ACC112 (cell line): Measurements from ENCODE around the gene PIGM.

ENCODE experiments used
- H2AFZ ChIP-seq: fragments of 200-600 bp; sonication (generic); one replicate; pipeline ENCODE4 v1.6.0; 2017; ENCODE audit warnings: antibody characterized with exemption, low read length; ENCODE audit not compliant: unreplicated experiment
- H3K27ac ChIP-seq: fragments of 200-600 bp; sonication (generic); 2 replicates; pipeline ENCODE4 v1.5.1; 2014; ENCODE audit warnings: low read depth, mild to moderate bottlenecking, antibody characterized with exemption, low read length, moderate library complexity
- H3K27me3 ChIP-seq: fragments of 200-600 bp; sonication (generic); 2 replicates; pipeline ENCODE4 v1.6.1; 2014; ENCODE audit warnings: mild to moderate bottlenecking, antibody characterized with exemption, low read length, moderate library complexity, mixed read lengths; ENCODE audit not compliant: insufficient read depth
- H3K36me3 ChIP-seq: fragments of 200-600 bp; sonication (generic); 2 replicates; pipeline ENCODE4 v1.6.1; 2016; ENCODE audit warnings: mild to moderate bottlenecking, antibody characterized with exemption, low read length, moderate library complexity, mixed read lengths; ENCODE audit not compliant: insufficient read depth
- H3K4me1 ChIP-seq: fragments of 200-600 bp; sonication (generic); one replicate; pipeline ENCODE4 v1.6.1; 2016; ENCODE audit warnings: low read length, mixed read lengths; ENCODE audit not compliant: insufficient read depth, unreplicated experiment, control insufficient read depth
- H3K4me3 ChIP-seq: fragments of 200-600 bp; sonication (generic); 2 replicates; pipeline ENCODE4 v1.5.1; 2014; ENCODE audit warnings: mild to moderate bottlenecking, low read depth, low read length
- H3K79me2 ChIP-seq: fragments of 200-600 bp; sonication (generic); one replicate; pipeline ENCODE4 v1.6.0; 2016; ENCODE audit warnings: low read length; ENCODE audit not compliant: control insufficient read depth, unreplicated experiment, insufficient read depth

Gene PIGM

GRCh38 chr1:160004001-160004400, 27.8 kb downstream of the PIGM start:
- Histone ChIP-seq H3K4me1 (peaks cover 5% of the 10 kb centered on the region), H3K36me3 (no peaks in the 10 kb centered on the region), H3K27me3 (no peaks in the 10 kb centered on the region), H2AFZ (no peak overlapping the region), H3K79me2 (no peaks in the 10 kb centered on the region), H3K27ac (no peak overlapping the region), H3K4me3 (no peak overlapping the region)

- Histone ChIP-seq H3K27me3 (no peaks in the 10 kb centered on the region), H3K79me2 (no peaks in the 10 kb centered on the region), H2AFZ (no peak overlapping the region), H3K4me3 (no peak overlapping the region), H3K27ac (no peak overlapping the region), H3K4me1 (peaks cover 9% of the 10 kb centered on the region), H3K36me3 (no peaks in the 10 kb centered on the region)
These were observed 30.4 kb downstream of the PIGM start for GRCh38 chr1:160001440-160001839.

- Histone ChIP-seq H2AFZ (peak overlapping the region; percentile 29), H3K27ac (no peak overlapping the region)
These were observed 32.6 kb downstream of the PIGM start for GRCh38 chr1:159999204-159999603.

GRCh38 chr1:159996653-159997052, 35.1 kb downstream of the PIGM start:
- Histone ChIP-seq H3K27ac (peak overlapping the region; percentile 25; the same call in 1 of the 2 replicates), H3K36me3 (no peaks in the 10 kb centered on the region), H3K4me1 (peaks cover 19% of the 10 kb centered on the region), H2AFZ (no peak overlapping the region), H3K4me3 (peak overlapping the region; percentile 23; the same call in 1 of the 2 replicates), H3K27me3 (no peaks in the 10 kb centered on the region), H3K79me2 (no peaks in the 10 kb centered on the region)

More at GRCh38 chr1:159999204-159999603, 32.6 kb downstream of the PIGM start:
- no peaks in the 10 kb centered on the region for H3K79me2 ChIP-seq
- no peaks in the 10 kb centered on the region for H3K27me3 ChIP-seq
- H3K36me3 ChIP-seq = no peaks in the 10 kb centered on the region
- no peak overlapping the region for H3K4me3 ChIP-seq
- H3K4me1 ChIP-seq = peaks cover 19% of the 10 kb centered on the region

- Histone ChIP-seq H3K4me3 (no peak overlapping the region), H3K27me3 (no peaks in the 10 kb centered on the region), H3K4me1 (peaks cover 19% of the 10 kb centered on the region), H3K36me3 (no peaks in the 10 kb centered on the region), H2AFZ (no peak overlapping the region), H3K27ac (no peak overlapping the region), H3K79me2 (no peaks in the 10 kb centered on the region)
These were observed 36.9 kb downstream of the PIGM start for GRCh38 chr1:159994896-159995295.

- H3K79me2 ChIP-seq = no peaks in the 10 kb centered on the region
- H3K36me3 ChIP-seq = no peaks in the 10 kb centered on the region
- H3K27ac ChIP-seq = no peak overlapping the region
- H3K27me3 ChIP-seq = no peaks in the 10 kb centered on the region
- H3K4me3 ChIP-seq = no peak overlapping the region
- H2AFZ ChIP-seq = no peak overlapping the region
- H3K4me1 ChIP-seq = peaks cover 13% of the 10 kb centered on the region
These were observed 37.9 kb downstream of the PIGM start for GRCh38 chr1:159993911-159994310.

- Histone ChIP-seq H2AFZ (no peak overlapping the region), H3K4me1 (peaks cover 13% of the 10 kb centered on the region), H3K4me3 (no peak overlapping the region)
These were observed 39.6 kb downstream of the PIGM start for GRCh38 chr1:159992161-159992560.

GRCh38 chr1:159991513-159991912, 40.3 kb downstream of the PIGM start:
- Histone ChIP-seq H3K27ac (no peak overlapping the region), H3K4me3 (no peak overlapping the region), H3K27me3 (no peaks in the 10 kb centered on the region), H3K36me3 (no peaks in the 10 kb centered on the region), H3K79me2 (no peaks in the 10 kb centered on the region), H3K4me1 (peaks cover 10% of the 10 kb centered on the region), H2AFZ (no peak overlapping the region)

More at GRCh38 chr1:159992161-159992560, 39.6 kb downstream of the PIGM start:
- no peaks in the 10 kb centered on the region for H3K36me3 ChIP-seq
- H3K79me2 ChIP-seq = no peaks in the 10 kb centered on the region
- no peak overlapping the region for H3K27ac ChIP-seq
- H3K27me3 ChIP-seq = no peaks in the 10 kb centered on the region

GRCh38 chr1:159990005-159990404, 41.8 kb downstream of the PIGM start:
- Histone ChIP-seq H3K4me1 (no peaks in the 10 kb centered on the region), H3K27me3 (no peaks in the 10 kb centered on the region), H3K27ac (no peak overlapping the region), H3K79me2 (no peaks in the 10 kb centered on the region), H3K36me3 (no peaks in the 10 kb centered on the region), H3K4me3 (no peak overlapping the region), H2AFZ (no peak overlapping the region)

GRCh38 chr1:159989581-159989980, 42.2 kb downstream of the PIGM start:
- no peak overlapping the region for H3K27ac ChIP-seq
- H3K36me3 ChIP-seq = no peaks in the 10 kb centered on the region
- no peaks in the 10 kb centered on the region for H3K27me3 ChIP-seq
- no peaks in the 10 kb centered on the region for H3K79me2 ChIP-seq
- H2AFZ ChIP-seq = no peak overlapping the region
- no peak overlapping the region for H3K4me3 ChIP-seq
- H3K4me1 ChIP-seq = no peaks in the 10 kb centered on the region

GRCh38 chr1:159988006-159988405, 43.8 kb downstream of the PIGM start:
- Histone ChIP-seq H3K79me2 (no peaks in the 10 kb centered on the region), H3K27ac (no peak overlapping the region), H3K4me3 (no peak overlapping the region), H2AFZ (no peak overlapping the region), H3K36me3 (no peaks in the 10 kb centered on the region), H3K4me1 (no peaks in the 10 kb centered on the region), H3K27me3 (no peaks in the 10 kb centered on the region)
